Activated T-helper 1 cell treated with anti-CD3 and anti-CD28 coated beads, Interleukin-12 subunit alpha, Interleukin-12 subunit beta, Interleukin-2, Interleukin-4 antibody, amounts not matched to agents 30 ng/mL and 10 ng/mL and 1 ng/mL, durations not matched to agents 14 hours and 24 hours and 36 hours (primary cell): ENCODE measurements around the gene MEN1. TPM values are rescaled to one million over a fixed set of nuclear protein-coding genes. Genes with fewer than 3 reads are reported as not detected.
A peak's percentile ranks its signal among the peaks of the same experiment; 100 is the strongest.

ENCODE experiments used
- DNase-seq: peaks from one replicate; pipeline ENCODE4 v3.0.0; 2021; ENCODE audit warnings: low spot score
- H3K27ac Mint-ChIP-seq: one replicate; pipeline ENCODE4 v1.8.0; 2021; ENCODE audit warnings: mild to moderate bottlenecking, mixed read lengths
- H3K27me3 Mint-ChIP-seq: one replicate; pipeline ENCODE4 v1.8.0; 2022; ENCODE audit warnings: mild to moderate bottlenecking, moderate library complexity, mixed read lengths; ENCODE audit not compliant: insufficient read depth
- H3K36me3 Mint-ChIP-seq: one replicate; pipeline ENCODE4 v1.8.0; 2021; ENCODE audit warnings: low read depth, mixed read lengths
- H3K4me1 Mint-ChIP-seq: one replicate; pipeline ENCODE4 v1.8.0; 2021; ENCODE audit warnings: low read depth, mixed read lengths
- H3K4me3 Mint-ChIP-seq: one replicate; pipeline ENCODE4 v1.8.0; 2021; ENCODE audit warnings: mild to moderate bottlenecking, moderate library complexity, mixed read lengths
- H3K9me3 Mint-ChIP-seq: one replicate; pipeline ENCODE4 v1.8.0; 2021; ENCODE audit warnings: mixed read lengths
- intact Hi-C: fragments of 100-400 bp; cut with micrococcal nuclease; formaldehyde crosslinking; loops from one replicate; pipeline ENCODE4 v1.15.1; 2024
- total RNA-seq: library from RNA; stranded (reverse); gene quantifications from 2 replicates; pipeline ENCODE4 v1.2.3, GENCODE V29; 2022

Gene MEN1
- 39.6 and 43.8 TPM in 2 replicates for total RNA-seq

- peak; percentile 67 for DNase-seq
- intact Hi-C loops, result loop anchor here (1.0 to 2.0 kb wide), 8 partner anchors 8 to 307 kb away; partner anchors contain the start of genes ATG2A, CDCA5, RASGRP2 and SF1
- Mint-ChIP-seq H3K36me3 (peaks cover 16% of the 10 kb centered on the region), H3K27ac (peak within 1 kb of the TSS; percentile 89), H3K27me3 (peaks cover 5% of the 10 kb centered on the region), H3K4me1 (peaks cover 22% of the 10 kb centered on the region), H3K9me3 (no peaks in the 10 kb centered on the region), H3K4me3 (peak within 1 kb of the TSS; percentile 95)
Measured at GRCh38 chr11:64810271-64810890, at the start of gene MEN1. Gene MEN1, minus strand, starts transcription at chr11:64810551. Its CDS starts 442 bp downstream, at chr11:64810109.

DNA sequence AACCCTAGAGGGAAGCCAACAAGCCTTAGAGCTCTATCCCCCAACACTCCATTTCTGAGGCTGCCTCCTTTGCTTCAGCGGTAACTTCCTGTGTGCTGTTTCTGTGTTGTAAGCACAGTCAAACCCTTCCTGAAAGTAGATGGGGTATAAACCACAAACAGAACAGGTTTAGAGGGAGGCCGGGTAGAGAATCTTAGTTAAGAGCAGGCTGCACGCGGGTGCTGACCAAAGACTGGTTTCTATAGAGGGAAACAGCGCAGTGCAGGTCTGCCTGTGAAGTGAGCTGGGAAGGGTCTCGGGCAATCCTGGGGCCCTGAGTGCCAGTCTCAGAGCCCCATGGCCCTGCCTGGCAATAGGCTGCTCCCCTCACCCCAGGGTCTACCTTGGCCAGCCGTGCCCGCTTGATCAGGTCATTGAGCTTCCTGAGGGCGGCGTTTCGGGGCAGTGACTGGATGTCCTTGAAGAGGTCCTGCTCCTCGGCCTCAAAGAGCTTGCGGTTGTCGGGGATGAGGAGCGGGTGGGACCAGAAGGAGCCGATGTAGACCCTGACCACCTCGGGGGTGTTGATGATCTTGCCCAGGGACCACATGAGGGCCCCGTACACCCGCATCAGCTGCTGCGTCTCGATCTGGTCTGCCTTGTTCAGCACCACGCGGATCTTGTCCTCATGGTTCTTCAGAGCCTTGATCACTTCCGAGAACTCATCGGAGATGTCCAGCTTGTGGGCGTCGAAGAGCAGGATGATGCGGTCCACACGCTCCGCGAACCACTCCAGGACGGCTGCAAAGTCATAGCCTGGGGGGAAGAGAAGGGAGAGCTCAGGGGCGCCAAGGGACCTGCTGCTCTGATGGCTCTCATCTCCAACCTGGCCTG, 49.4 kb upstream of the MEN1 start:
- peaks cover 75% of the 10 kb centered on the region for H3K4me1 Mint-ChIP-seq
- intact Hi-C loops, result loop anchor here (1.0 to 2.0 kb wide), 7 partner anchors 8 to 81 kb away; partner anchors contain the start of genes ATG2A, CDC42BPG, EHD1 and MEN1
- no peaks in the 10 kb centered on the region for H3K27me3 Mint-ChIP-seq
- DNase-seq, result peak; percentile 73
- peak overlapping the region; percentile 77 for H3K4me3 Mint-ChIP-seq
- H3K27ac Mint-ChIP-seq, result peak overlapping the region; percentile 93
- H3K9me3 Mint-ChIP-seq, result no peaks in the 10 kb centered on the region
- peaks cover 31% of the 10 kb centered on the region for H3K36me3 Mint-ChIP-seq

GRCh38 chr11:64858467-64859263, 48.3 kb upstream of the MEN1 start:
- Mint-ChIP-seq H3K4me3 (peak overlapping the region; percentile 77), H3K27ac (peak overlapping the region; percentile 93)

DNA sequence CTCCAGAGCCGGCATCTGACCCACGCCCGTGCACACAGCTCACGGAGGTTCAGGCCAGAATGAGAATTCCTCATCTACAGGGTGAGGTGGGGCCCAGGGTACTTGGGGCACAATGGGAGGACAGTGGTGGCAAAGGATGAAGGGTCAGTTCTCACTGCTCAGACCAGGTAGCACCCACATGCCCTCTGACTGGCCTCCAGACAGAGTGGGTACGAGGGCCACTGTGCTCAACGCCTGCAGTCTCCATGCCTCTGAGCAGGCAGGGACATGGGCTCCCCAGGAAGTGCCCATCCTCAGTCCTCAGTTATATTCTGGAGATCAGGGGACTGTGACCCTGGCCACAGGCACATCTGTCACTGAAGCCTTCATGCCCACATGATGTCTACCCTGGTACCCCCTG, 47.1 kb upstream of the MEN1 start:
- peak overlapping the region; percentile 49 for H3K4me3 Mint-ChIP-seq
- H3K27me3 Mint-ChIP-seq, result no peaks in the 10 kb centered on the region
- DNase-seq, result no peak
- peaks cover 44% of the 10 kb centered on the region for H3K36me3 Mint-ChIP-seq
- peak overlapping the region; percentile 40 for H3K27ac Mint-ChIP-seq
- intact Hi-C loops, result no loop called here
- H3K4me1 Mint-ChIP-seq, result peaks cover 76% of the 10 kb centered on the region
- H3K9me3 Mint-ChIP-seq, result no peaks in the 10 kb centered on the region

More at GRCh38 chr11:64858467-64859263, 48.3 kb upstream of the MEN1 start:
- DNase-seq, result peak; percentile 51
- no peaks in the 10 kb centered on the region for H3K27me3 Mint-ChIP-seq
- no peaks in the 10 kb centered on the region for H3K9me3 Mint-ChIP-seq
- H3K36me3 Mint-ChIP-seq, result peaks cover 38% of the 10 kb centered on the region
- intact Hi-C loops, result loop anchor here (1.0 to 2.0 kb wide), 7 partner anchors 7 to 80 kb away; partner anchors contain the start of genes ATG2A, CDC42BPG, EHD1 and MEN1
- H3K4me1 Mint-ChIP-seq, result peaks cover 72% of the 10 kb centered on the region

GRCh38 chr11:64856382-64857227, 46.3 kb upstream of the MEN1 start:
- DNase-seq, result peak; percentile 35
- intact Hi-C loops, result loop anchor here (1.0 kb wide), 1 partner anchor 9 kb away; no protein-coding TSS in a partner anchor
- Mint-ChIP-seq H3K27me3 (no peaks in the 10 kb centered on the region), H3K9me3 (no peaks in the 10 kb centered on the region), H3K4me3 (peak overlapping the region; percentile 52), H3K36me3 (peaks cover 41% of the 10 kb centered on the region), H3K27ac (peak overlapping the region; percentile 59), H3K4me1 (peaks cover 78% of the 10 kb centered on the region)

- Mint-ChIP-seq H3K4me1 (peaks cover 77% of the 10 kb centered on the region), H3K9me3 (no peaks in the 10 kb centered on the region), H3K27ac (peak overlapping the region; percentile 66), H3K27me3 (no peaks in the 10 kb centered on the region), H3K36me3 (peaks cover 38% of the 10 kb centered on the region), H3K4me3 (peak overlapping the region; percentile 29)
- DNase-seq, result no peak
- intact Hi-C loops, result loop anchor here (1.0 kb wide), 1 partner anchor 10 kb away; no protein-coding TSS in a partner anchor
Measured at GRCh38 chr11:64855596-64856304, 45.4 kb upstream of the MEN1 start.

- DNase-seq, result no peak
- Mint-ChIP-seq H3K36me3 (peaks cover 32% of the 10 kb centered on the region), H3K4me3 (peak overlapping the region; percentile 37), H3K27me3 (no peaks in the 10 kb centered on the region), H3K4me1 (peaks cover 72% of the 10 kb centered on the region), H3K9me3 (no peaks in the 10 kb centered on the region), H3K27ac (peak overlapping the region; percentile 66)
- intact Hi-C loops, result no loop called here
Measured at GRCh38 chr11:64854534-64855502, 44.5 kb upstream of the MEN1 start.

DNA sequence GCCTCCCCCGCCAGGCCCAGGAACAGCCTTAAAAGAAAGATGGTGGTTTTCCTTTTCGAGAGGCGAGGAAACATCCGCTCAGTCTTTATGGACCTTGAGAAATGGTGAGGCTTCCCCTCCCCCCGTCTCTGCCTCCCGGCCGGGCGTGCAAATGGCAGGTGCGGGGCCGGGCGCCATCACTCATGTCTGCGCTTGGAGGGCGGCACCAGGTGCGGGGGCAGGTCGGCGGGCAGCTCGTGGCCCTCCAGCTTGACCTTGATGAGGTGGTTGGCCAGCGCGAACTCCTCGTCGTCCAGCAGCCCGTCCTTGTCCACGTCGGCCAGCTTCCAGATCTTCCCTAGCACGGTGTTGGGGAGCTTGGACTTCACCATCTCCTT, 43.8 kb upstream of the MEN1 start:
- intact Hi-C loops, result no loop called here
- Mint-ChIP-seq H3K36me3 (peaks cover 27% of the 10 kb centered on the region), H3K4me3 (peak overlapping the region; percentile 37), H3K9me3 (no peaks in the 10 kb centered on the region), H3K4me1 (peaks cover 72% of the 10 kb centered on the region), H3K27ac (no peak overlapping the region), H3K27me3 (no peaks in the 10 kb centered on the region)
- DNase-seq, result no peak

GRCh38 chr11:64853709-64854108, 43.4 kb upstream of the MEN1 start:
- intact Hi-C loops, result no loop called here
- peaks cover 27% of the 10 kb centered on the region for H3K36me3 Mint-ChIP-seq
- H3K4me3 Mint-ChIP-seq, result peak overlapping the region; percentile 69
- no peaks in the 10 kb centered on the region for H3K9me3 Mint-ChIP-seq
- peak overlapping the region; percentile 81 for H3K27ac Mint-ChIP-seq
- H3K4me1 Mint-ChIP-seq, result peaks cover 71% of the 10 kb centered on the region
- no peaks in the 10 kb centered on the region for H3K27me3 Mint-ChIP-seq
- DNase-seq, result no peak

- no peaks in the 10 kb centered on the region for H3K9me3 Mint-ChIP-seq
- peak overlapping the region; percentile 69 for H3K4me3 Mint-ChIP-seq
- intact Hi-C loops, result no loop called here
- H3K36me3 Mint-ChIP-seq, result peaks cover 27% of the 10 kb centered on the region
- H3K27ac Mint-ChIP-seq, result peak overlapping the region; percentile 82
- no peaks in the 10 kb centered on the region for H3K27me3 Mint-ChIP-seq
- DNase-seq, result no peak
- peaks cover 73% of the 10 kb centered on the region for H3K4me1 Mint-ChIP-seq
Measured at GRCh38 chr11:64852804-64853509, 42.6 kb upstream of the MEN1 start.
